ENCODE results near the gene ATP5MC2. TPM values are rescaled to one million over a fixed set of nuclear protein-coding genes. Genes with fewer than 3 reads are reported as not detected.
A peak's percentile ranks its signal among the peaks of the same experiment; 100 is the strongest.
"Not testable (repeated sequence)": the region's sequence is repeated elsewhere in the genome, so short reads cannot be mapped to it uniquely, and the experiment has no call there.

ATP5MC2 gene
- total and polyA plus RNA-seq, 5 experiments from 2014 or later = 235 to 658 (median 519) TPM

- Mint-ChIP-seq H3K4me1 (peaks cover 0 to 3% (median 0%) of the 10 kb centered on the region in 4 donors), H3K27ac (no peak overlapping the region), H3K9me3 (no peaks in the 10 kb centered on the region), H3K4me3 (no peak overlapping the region), H3K27me3 (peaks cover 0 to 2% (median 0%) of the 10 kb centered on the region in 5 donors), H3K36me3 (no peaks in the 10 kb centered on the region)
- ATAC-seq (no peak), DNase-seq (no peak)
- POLR2A ChIA-PET = no interaction called here
Measured at GRCh38 chr12:53636641-53637040, 39.2 kb downstream of the ATP5MC2 start.

DNA sequence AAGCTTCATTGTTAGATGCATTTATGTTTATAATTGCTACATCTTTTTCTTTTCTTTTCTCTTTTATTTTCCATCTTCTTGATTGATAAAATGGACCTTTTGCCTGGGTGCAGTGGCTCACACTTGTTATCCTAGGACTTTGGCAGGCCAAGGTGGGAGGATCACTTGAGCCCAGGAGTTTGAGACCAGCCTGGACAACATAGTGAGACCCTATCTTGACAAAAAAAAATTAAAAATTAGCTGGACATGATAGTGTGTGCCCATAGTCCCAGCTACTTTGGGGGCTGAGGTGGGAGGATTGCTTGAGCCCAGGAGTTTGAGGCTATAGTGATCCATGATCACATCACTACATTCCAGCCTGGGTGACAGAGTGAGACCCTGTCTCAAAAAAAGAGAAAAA, 40.2 kb downstream of the ATP5MC2 start:
- DNase-seq, ATAC-seq, H3K27ac Mint-ChIP-seq, H3K4me1 Mint-ChIP-seq, H3K4me3 Mint-ChIP-seq, H3K9me3 Mint-ChIP-seq, H3K27me3 Mint-ChIP-seq, H3K36me3 Mint-ChIP-seq: not testable (repeated sequence)
- POLR2A ChIA-PET = interaction anchor here (0.6 kb wide), 1 partner anchor 40 kb away, joined by 3 read pairs; the partner anchor contains the start of gene ATP5MC2

DNA sequence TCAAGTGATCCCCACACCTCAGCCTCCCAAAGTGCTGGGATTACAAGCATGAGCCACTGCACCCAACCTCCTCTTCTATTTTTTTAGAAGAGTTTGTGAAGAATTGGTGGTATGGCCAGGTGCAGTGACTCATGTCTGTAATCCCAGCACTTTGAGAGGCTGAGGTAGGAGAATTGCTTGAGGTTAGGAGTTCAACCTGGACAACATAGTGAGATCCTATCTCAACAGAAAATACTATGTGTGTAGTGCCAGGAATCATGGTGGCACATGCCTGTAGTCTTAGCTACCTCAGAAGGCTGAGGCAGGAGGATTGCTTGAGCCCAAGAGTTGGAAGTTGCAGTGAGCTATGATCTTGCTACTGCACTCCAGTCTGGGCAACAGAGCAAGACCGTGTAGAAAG, 44.2 kb downstream of the ATP5MC2 start:
- H3K36me3 Mint-ChIP-seq = no peaks in the 10 kb centered on the region
- POLR2A ChIA-PET = interaction anchor here (0.7 kb wide), 1 partner anchor 100 kb away, joined by 4 read pairs; no protein-coding TSS in a partner anchor
- H3K27me3 Mint-ChIP-seq = no peaks in the 10 kb centered on the region
- H3K27ac Mint-ChIP-seq = no peak overlapping the region
- DNase-seq = no peak
- no peak overlapping the region for H3K4me3 Mint-ChIP-seq
- no peak for ATAC-seq
- peaks cover 4 to 10% (median 5%) of the 10 kb centered on the region in 4 donors for H3K4me1 Mint-ChIP-seq
- H3K9me3 Mint-ChIP-seq = no peaks in the 10 kb centered on the region

GRCh38 chr12:53627919-53628318, 48.0 kb downstream of the ATP5MC2 start:
- peak overlapping the region in 1 of 10 donors; percentile 99 for H3K27ac Mint-ChIP-seq
- H3K4me1 Mint-ChIP-seq = peaks cover 21 to 40% (median 39%) of the 10 kb centered on the region in 4 donors
- ATAC-seq (no peak), DNase-seq (no peak)
- no peaks in the 10 kb centered on the region for H3K27me3 Mint-ChIP-seq
- H3K36me3 Mint-ChIP-seq = no peaks in the 10 kb centered on the region
- POLR2A ChIA-PET = interaction anchor here (0.7 kb wide), 2 partner anchors 29 to 525 kb away, joined by 4 read pairs; no protein-coding TSS in a partner anchor
- no peaks in the 10 kb centered on the region for H3K9me3 Mint-ChIP-seq
- H3K4me3 Mint-ChIP-seq = no peak overlapping the region

GRCh38 chr12:53626702-53627169, 49.1 kb downstream of the ATP5MC2 start:
- peak overlapping the region; percentile 95 to 99 (median 98) for H3K27ac Mint-ChIP-seq
- H3K4me1 Mint-ChIP-seq = peaks cover 24 to 49% (median 43%) of the 10 kb centered on the region in 4 donors
- POLR2A ChIA-PET = interaction anchor here (2.5 kb wide), 1 partner anchor 50 kb away, joined by 18 read pairs; the partner anchor contains the start of gene ATP5MC2
- H3K9me3 Mint-ChIP-seq = no peaks in the 10 kb centered on the region
- peak overlapping the region; percentile 94 to 100 (median 98) for H3K4me3 Mint-ChIP-seq
- no peaks in the 10 kb centered on the region for H3K27me3 Mint-ChIP-seq
- H3K36me3 Mint-ChIP-seq = peaks cover 0 to 2% (median 0%) of the 10 kb centered on the region in 3 donors
- DNase-seq (no peak), ATAC-seq (no peak)

DNA sequence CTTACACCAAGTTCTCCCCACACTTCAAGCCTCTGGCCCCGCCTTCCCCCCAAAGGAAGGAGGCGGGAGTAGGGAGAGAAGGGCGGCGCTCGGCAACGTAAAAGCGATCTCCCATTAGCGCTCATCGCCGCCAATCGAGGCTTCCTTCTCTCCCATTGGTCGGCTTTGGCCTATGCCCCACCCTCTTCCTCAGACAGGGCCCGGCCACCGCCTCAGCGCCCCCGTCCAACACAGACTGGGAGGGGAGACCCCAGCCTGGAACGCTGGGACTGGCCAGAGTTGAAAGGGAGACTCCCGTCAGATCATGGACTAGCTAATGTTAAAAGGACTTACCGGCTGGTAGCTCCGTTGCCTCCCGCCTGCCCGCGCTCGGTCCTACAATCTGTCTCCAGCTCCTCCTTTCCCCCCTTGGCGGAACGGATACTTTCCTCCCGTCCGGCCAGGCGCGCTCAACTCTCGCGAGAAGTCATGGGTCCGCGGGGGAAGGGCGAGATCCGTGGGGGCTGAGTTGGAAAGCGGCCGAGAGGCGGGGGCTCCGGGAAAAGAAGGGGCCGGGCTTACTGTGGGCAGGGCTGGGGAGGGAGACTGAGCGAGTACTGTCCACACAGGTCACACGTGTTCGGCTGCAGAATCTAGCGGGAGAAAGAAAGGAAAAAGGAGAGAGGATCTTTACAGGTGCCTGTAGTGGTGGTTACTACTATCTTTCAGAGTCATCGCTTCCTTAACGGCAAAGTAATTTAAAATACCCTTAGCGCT, 49.8 kb downstream of the ATP5MC2 start, which contains the start of gene ATF7:
TSS of gene ATF7 (minus strand) at position 437 of the 756 bp plus-strand sequence. CDS start 25,382 bp downstream, outside the sequence.
- POLR2A ChIA-PET = interaction anchor here (0.5 to 2.5 kb wide), 4 partner anchors 12 to 547 kb away, joined by 3 to 18 read pairs (median 4); partner anchors contain the start of genes ATP5MC2 and SPRYD3
- DNase-seq (peak; percentile 94 to 100 (median 99)), ATAC-seq (peak; percentile 95 to 96)
- peaks cover 0 to 4% (median 0%) of the 10 kb centered on the region in 3 donors for H3K36me3 Mint-ChIP-seq
- peak within 1 kb of the TSS; percentile 94 to 100 (median 98) for H3K4me3 Mint-ChIP-seq
- H3K27ac Mint-ChIP-seq = peak within 1 kb of the TSS; percentile 95 to 99 (median 98)
- no peaks in the 10 kb centered on the region for H3K27me3 Mint-ChIP-seq
- H3K9me3 Mint-ChIP-seq = no peaks in the 10 kb centered on the region
- peaks cover 24 to 55% (median 44%) of the 10 kb centered on the region in 4 donors for H3K4me1 Mint-ChIP-seq

DNA sequence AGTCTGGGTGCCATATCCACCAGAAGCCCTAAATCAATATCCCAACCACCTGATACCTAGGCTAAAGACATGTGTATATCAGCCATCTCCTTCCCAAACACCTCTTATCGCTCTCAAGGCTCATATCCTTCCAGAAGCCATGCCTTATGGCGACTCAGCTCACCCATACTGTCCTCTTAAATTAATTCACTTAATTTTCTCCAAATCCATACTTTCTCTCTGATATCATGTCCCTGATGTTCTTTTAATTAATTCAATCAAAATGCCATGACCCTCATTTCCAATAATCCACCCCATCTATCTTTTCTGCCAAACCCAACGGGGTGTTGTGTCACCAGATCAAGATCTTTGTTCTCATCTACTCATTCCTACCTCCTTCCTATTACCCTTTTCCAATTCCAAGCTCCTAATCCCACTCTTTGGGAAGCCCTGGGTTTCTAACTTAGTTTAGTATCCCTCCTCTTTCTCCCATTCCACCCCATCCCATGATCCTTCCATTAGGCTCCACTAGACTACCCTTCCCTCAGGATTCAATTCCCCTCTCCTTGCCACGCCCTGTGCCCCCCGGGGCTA, 50.4 kb downstream of the ATP5MC2 start:
- no peak for DNase-seq
- peaks cover 24 to 61% (median 46%) of the 10 kb centered on the region in 4 donors for H3K4me1 Mint-ChIP-seq
- peak overlapping the region; percentile 95 to 99 (median 98) for H3K27ac Mint-ChIP-seq
- no peaks in the 10 kb centered on the region for H3K27me3 Mint-ChIP-seq
- H3K9me3 Mint-ChIP-seq = no peaks in the 10 kb centered on the region
- peak overlapping the region; percentile 94 to 100 (median 98) for H3K4me3 Mint-ChIP-seq
- POLR2A ChIA-PET = interaction anchor here (0.5 to 2.5 kb wide), 4 partner anchors 11 to 547 kb away, joined by 3 to 18 read pairs (median 4); partner anchors contain the start of genes ATP5MC2 and SPRYD3
- no peak for ATAC-seq
- H3K36me3 Mint-ChIP-seq = peaks cover 0 to 8% (median 0%) of the 10 kb centered on the region in 3 donors

- POLR2A ChIA-PET = interaction anchor here (1.2 to 2.5 kb wide), 2 partner anchors 11 to 51 kb away, joined by 4 to 18 read pairs; partner anchors contain the start of gene ATP5MC2
- peaks cover 24 to 62% (median 46%) of the 10 kb centered on the region in 4 donors for H3K4me1 Mint-ChIP-seq
- DNase-seq (no peak), ATAC-seq (no peak)
- H3K36me3 Mint-ChIP-seq = peaks cover 0 to 8% (median 0%) of the 10 kb centered on the region in 3 donors
- peak overlapping the region; percentile 95 to 99 (median 98) for H3K27ac Mint-ChIP-seq
- no peaks in the 10 kb centered on the region for H3K9me3 Mint-ChIP-seq
- H3K27me3 Mint-ChIP-seq = no peaks in the 10 kb centered on the region
- H3K4me3 Mint-ChIP-seq = peak overlapping the region; percentile 94 to 100 (median 98)
Measured at GRCh38 chr12:53624956-53625355, 50.9 kb downstream of the ATP5MC2 start.

DNA sequence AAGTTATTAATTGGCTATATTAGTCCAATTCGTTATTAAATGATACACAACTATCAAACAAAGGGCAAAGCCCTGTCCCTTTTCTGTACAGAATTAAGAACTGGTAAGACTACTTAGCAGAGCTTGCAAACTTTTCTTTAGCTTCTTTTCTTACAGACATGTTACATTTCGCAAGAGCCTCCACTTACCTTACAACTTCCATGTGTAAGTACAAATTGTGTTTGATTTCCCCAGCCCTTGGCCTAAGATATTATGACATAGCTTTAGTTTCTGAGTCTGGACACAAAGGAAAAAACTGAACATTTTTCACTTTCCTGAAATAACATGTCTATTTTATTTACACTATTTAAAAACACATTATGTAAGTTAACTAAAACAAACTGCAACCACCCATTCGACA, 51.4 kb downstream of the ATP5MC2 start:
- no peaks in the 10 kb centered on the region for H3K27me3 Mint-ChIP-seq
- peaks cover 24 to 67% (median 49%) of the 10 kb centered on the region in 4 donors for H3K4me1 Mint-ChIP-seq
- H3K27ac Mint-ChIP-seq = peak overlapping the region in 9 of 10 donors; percentile 60 to 99 (median 96)
- POLR2A ChIA-PET = interaction anchor here (1.1 kb wide), 1 partner anchor 50 kb away, joined by 3 read pairs; no protein-coding TSS in a partner anchor
- no peak for ATAC-seq
- H3K36me3 Mint-ChIP-seq = peaks cover 0 to 8% (median 2%) of the 10 kb centered on the region in 3 donors
- no peaks in the 10 kb centered on the region for H3K9me3 Mint-ChIP-seq
- DNase-seq = no peak
- H3K4me3 Mint-ChIP-seq = peak overlapping the region; percentile 94 to 100 (median 98)

- ATAC-seq (no peak), DNase-seq (no peak)
- Mint-ChIP-seq H3K4me1 (peaks cover 24 to 73% (median 50%) of the 10 kb centered on the region in 4 donors), H3K27me3 (no peaks in the 10 kb centered on the region), H3K9me3 (no peaks in the 10 kb centered on the region), H3K4me3 (peak overlapping the region in 9 of 10 donors; percentile 62 to 100 (median 98)), H3K27ac (peak overlapping the region; percentile 2 to 99 (median 96)), H3K36me3 (peaks cover 0 to 8% (median 2%) of the 10 kb centered on the region in 3 donors)
- POLR2A ChIA-PET = interaction anchor here (0.6 to 1.1 kb wide), 2 partner anchors 26 to 50 kb away, joined by 3 to 5 read pairs; no protein-coding TSS in a partner anchor
Measured at GRCh38 chr12:53623548-53624385, 52.1 kb downstream of the ATP5MC2 start.

DNA sequence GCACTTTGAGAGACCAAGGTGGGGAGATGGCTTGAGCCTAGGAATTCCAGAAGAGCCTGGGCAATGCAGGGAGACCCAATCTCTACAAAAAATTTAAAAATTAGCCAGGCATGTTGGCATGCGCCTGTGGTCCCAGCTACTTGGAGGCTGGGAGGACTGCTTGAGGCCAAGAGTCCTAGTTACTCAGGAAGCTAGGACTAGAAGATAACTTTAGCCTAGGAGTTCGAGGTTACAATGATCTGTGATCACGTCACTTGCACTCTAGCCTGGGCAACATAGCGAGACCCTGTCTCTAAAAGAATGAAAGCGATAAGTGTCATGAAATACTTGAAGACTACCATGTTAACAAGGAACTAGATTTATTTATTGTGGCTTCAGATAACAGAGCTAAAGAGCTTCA, 53.2 kb downstream of the ATP5MC2 start:
- POLR2A ChIA-PET = interaction anchor here (0.6 to 0.7 kb wide), 4 partner anchors 25 to 927 kb away, joined by 3 to 9 read pairs (median 4); partner anchors contain the start of gene PDE1B
- DNase-seq (no peak), ATAC-seq (no peak)
- peak overlapping the region in 6 of 10 donors; percentile 4 to 76 (median 42) for H3K27ac Mint-ChIP-seq
- peaks cover 27 to 83% (median 60%) of the 10 kb centered on the region in 4 donors for H3K4me1 Mint-ChIP-seq
- H3K4me3 Mint-ChIP-seq = peak overlapping the region in 4 of 10 donors; percentile 6 to 94 (median 40)
- no peaks in the 10 kb centered on the region for H3K27me3 Mint-ChIP-seq
- H3K36me3 Mint-ChIP-seq = peaks cover 0 to 12% (median 3%) of the 10 kb centered on the region in 3 donors
- H3K9me3 Mint-ChIP-seq = no peaks in the 10 kb centered on the region

Data from naive thymus-derived CD8-positive, alpha-beta T cell (primary cell).